ENCODE data around the gene NRTN. TPM values are rescaled to one million over a fixed set of nuclear protein-coding genes. Genes with fewer than 3 reads are reported as not detected.
"Not testable (repeated sequence)": the region's sequence is repeated elsewhere in the genome, so short reads cannot be mapped to it uniquely, and the experiment has no call there.

Gene NRTN
- total RNA-seq, 4 donors from 2014 or later, result not detected

GRCh38 chr19:5773276-5773675, 31.6 kb upstream of the NRTN start:
- TF ChIP-seq EP300 (IDR thresholded peaks at IDR 0.05) (no peak), CTCF (IDR thresholded peaks at IDR 0.05) (no peak), POLR2A (IDR thresholded peaks at IDR 0.05) (no peak)
- no peak for DNase-seq (ENCODE audit: low spot score in 2 of 2)
- Histone ChIP-seq H3K27ac (no peak overlapping the region), H3K36me3 (no peaks in the 10 kb centered on the region), H3K4me1 (peaks cover 0 to 5% (median 0%) of the 10 kb centered on the region in 4 donors), H3K4me3 (no peak overlapping the region), H3K27me3 (no peaks in the 10 kb centered on the region), H3K9me3 (no peaks in the 10 kb centered on the region)
- 86% methylated on average over 5 of the region's 5 CpGs for WGBS, 2 donors

GRCh38 chr19:5774921-5775320, 29.9 kb upstream of the NRTN start:
- no peak for DNase-seq (ENCODE audit: low spot score in 2 of 2)
- WGBS, 2 donors, result 77 to 80% methylated on average over 8 of the region's 8 CpGs
- H3K27ac ChIP-seq, result no peak overlapping the region
- TF ChIP-seq CTCF (IDR thresholded peaks at IDR 0.05) (no peak), POLR2A (IDR thresholded peaks at IDR 0.05) (no peak), EP300 (IDR thresholded peaks at IDR 0.05) (no peak)
- peaks cover 0 to 5% (median 0%) of the 10 kb centered on the region in 4 donors for H3K4me1 ChIP-seq
- H3K27me3 ChIP-seq, result no peaks in the 10 kb centered on the region
- H3K36me3 ChIP-seq, result no peaks in the 10 kb centered on the region
- H3K9me3 ChIP-seq, result no peaks in the 10 kb centered on the region
- no peak overlapping the region for H3K4me3 ChIP-seq

- no peak overlapping the region for H3K27ac ChIP-seq
- no peak for TF ChIP-seq EP300 (IDR thresholded peaks at IDR 0.05)
- no peak for TF ChIP-seq CTCF (IDR thresholded peaks at IDR 0.05)
- no peak for TF ChIP-seq POLR2A (IDR thresholded peaks at IDR 0.05)
Observed at GRCh38 chr19:5775668-5776309, 29.1 kb upstream of the NRTN start.

GRCh38 chr19:5778402-5778801, 26.5 kb upstream of the NRTN start:
- TF ChIP-seq EP300 (IDR thresholded peaks at IDR 0.05) (no peak), CTCF (IDR thresholded peaks at IDR 0.05) (no peak), POLR2A (IDR thresholded peaks at IDR 0.05) (no peak)
- no peaks in the 10 kb centered on the region for H3K9me3 ChIP-seq
- DNase-seq (ENCODE audit: low spot score in 2 of 2), result no peak
- H3K36me3 ChIP-seq, result peaks cover 0 to 9% (median 0%) of the 10 kb centered on the region in 3 donors
- no peak overlapping the region for H3K27ac ChIP-seq
- no peaks in the 10 kb centered on the region for H3K27me3 ChIP-seq
- H3K4me3 ChIP-seq, result no peak overlapping the region
- WGBS, 2 donors, result 81 to 87% methylated on average over 15 to 17 of the region's 17 CpGs
- H3K4me1 ChIP-seq, result peaks cover 0 to 5% (median 0%) of the 10 kb centered on the region in 4 donors

More at GRCh38 chr19:5775668-5776309, 29.1 kb upstream of the NRTN start:
- 33 to 43% methylated on average over 16 to 17 of the region's 17 CpGs for WGBS, 2 donors
- Histone ChIP-seq H3K27me3 (no peaks in the 10 kb centered on the region), H3K36me3 (no peaks in the 10 kb centered on the region), H3K4me3 (no peak overlapping the region), H3K4me1 (peaks cover 0 to 5% (median 0%) of the 10 kb centered on the region in 4 donors), H3K9me3 (no peaks in the 10 kb centered on the region)
- no peak for DNase-seq (ENCODE audit: low spot score in 2 of 2)

- DNase-seq (ENCODE audit: low spot score in 2 of 2); H3K4me1 ChIP-seq; H3K4me3 ChIP-seq; H3K27me3 ChIP-seq; H3K9me3 ChIP-seq; H3K27ac ChIP-seq: not testable (repeated sequence)
- peaks cover 0 to 34% (median 0%) of the 10 kb centered on the region in 3 donors for H3K36me3 ChIP-seq
- WGBS, 2 donors, result 48 to 62% methylated on average over 10 to 11 of the region's 11 CpGs
Observed at GRCh38 chr19:5780916-5781315, 24.0 kb upstream of the NRTN start.
